GM12873 (cell line): ENCODE data around the gene CUX1.

Source experiments
- CTCF ChIP-seq: IDR thresholded peaks from 2 replicates; pipeline ENCODE4 v1.5.1; 2012; ENCODE audit warnings: low read depth, mild to moderate bottlenecking, moderate library complexity, low read length, control low read depth; ENCODE audit not compliant: insufficient read depth; ENCODE audit errors: missing control alignments

The CUX1 gene

DNA sequence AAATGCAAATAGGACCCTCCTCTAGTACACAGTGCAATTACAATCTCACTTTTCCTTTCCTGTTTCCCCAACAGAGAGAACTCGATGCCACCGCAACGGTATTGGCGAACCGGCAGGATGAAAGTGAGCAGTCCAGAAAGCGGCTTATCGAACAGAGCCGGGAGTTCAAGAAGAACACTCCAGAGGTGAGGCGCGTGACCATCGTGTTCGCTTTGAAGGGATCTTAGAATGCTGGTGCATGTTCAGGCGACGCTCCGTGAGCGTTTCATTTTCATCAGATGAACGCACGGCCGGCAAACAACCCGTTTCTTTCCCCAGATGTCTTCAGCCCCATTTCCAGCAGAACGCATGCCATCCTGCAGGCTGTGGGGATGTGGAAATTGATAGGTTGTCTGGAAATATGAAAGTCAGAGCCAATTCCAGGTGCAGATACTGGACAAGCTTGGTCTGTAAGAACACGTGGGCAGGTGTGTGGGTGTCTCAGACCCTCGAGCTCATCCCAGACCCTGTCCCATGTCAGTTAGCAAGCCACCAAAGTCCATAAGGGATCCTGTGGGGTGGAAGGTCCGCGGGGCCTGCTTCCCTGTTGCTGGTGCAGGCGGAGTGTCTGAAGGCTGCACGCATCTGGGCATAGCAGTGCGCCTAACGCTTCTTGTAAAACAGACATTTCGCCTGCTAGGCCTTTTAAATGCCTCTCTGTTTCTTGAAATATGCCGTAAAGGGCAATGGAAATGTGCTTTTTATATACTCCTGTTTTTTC, 98.8 kb downstream of the CUX1 start:
- no peak for TF ChIP-seq CTCF

DNA sequence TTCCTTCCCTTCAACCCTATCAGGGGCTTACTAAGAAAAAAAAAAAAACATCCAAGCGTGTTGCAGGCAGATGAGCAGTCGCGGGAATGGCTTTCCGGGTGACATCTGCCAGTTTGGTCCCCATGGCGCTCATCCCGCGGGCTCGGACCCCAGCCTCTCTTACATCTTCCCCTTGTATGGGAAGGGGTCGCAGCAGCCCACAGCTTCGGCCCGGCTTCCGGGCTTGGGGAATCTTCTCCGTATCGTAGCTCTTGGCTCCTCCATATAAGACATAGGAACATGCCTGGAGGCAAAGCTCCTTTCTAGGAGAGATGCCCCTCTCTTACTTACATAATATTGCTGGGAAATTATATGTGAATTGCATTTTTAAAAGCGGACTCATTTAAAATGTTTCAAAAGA, 99.5 kb downstream of the CUX1 start:
- no peak for TF ChIP-seq CTCF

DNA sequence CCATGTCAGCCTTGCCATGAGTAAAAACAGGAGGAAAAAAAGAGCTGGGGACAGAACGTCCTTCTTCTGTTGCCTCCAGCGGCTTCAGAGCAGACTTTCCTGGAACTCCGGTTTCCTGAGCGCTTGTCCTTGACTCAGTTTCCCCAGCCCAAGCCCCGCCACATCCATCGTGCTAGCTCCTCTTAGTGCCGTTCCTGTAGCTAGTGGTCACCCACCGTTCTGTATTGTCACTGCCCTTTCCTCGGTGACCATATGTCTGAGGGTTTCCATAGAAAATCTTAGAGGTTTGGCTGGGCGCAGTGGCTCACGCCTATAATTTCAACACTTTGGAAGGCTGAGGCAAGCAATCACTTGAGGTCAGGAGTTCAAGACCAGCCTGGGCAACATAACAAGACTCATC, 100.1 kb downstream of the CUX1 start:
- TF ChIP-seq CTCF = no peak

DNA sequence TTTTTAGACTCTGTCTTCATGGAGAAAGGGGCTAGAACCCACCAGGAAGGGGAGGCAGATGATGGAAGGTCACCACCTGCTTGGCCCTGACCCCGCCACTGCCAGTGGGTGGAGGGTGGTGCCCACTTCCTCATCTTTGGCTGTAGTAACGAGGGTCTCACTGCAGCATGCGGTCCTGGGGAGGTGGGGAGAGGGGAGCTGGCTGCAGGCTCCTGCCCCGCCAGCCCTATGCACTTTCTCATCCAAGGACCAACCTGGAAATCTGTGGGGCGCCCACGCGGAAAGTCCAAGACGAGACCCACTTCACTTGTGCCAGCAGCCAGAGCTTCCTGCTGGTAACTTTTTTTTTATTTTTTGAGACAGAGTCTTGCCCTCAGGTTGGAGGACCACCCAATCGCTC, 101.0 kb downstream of the CUX1 start:
- TF ChIP-seq CTCF = no peak

DNA sequence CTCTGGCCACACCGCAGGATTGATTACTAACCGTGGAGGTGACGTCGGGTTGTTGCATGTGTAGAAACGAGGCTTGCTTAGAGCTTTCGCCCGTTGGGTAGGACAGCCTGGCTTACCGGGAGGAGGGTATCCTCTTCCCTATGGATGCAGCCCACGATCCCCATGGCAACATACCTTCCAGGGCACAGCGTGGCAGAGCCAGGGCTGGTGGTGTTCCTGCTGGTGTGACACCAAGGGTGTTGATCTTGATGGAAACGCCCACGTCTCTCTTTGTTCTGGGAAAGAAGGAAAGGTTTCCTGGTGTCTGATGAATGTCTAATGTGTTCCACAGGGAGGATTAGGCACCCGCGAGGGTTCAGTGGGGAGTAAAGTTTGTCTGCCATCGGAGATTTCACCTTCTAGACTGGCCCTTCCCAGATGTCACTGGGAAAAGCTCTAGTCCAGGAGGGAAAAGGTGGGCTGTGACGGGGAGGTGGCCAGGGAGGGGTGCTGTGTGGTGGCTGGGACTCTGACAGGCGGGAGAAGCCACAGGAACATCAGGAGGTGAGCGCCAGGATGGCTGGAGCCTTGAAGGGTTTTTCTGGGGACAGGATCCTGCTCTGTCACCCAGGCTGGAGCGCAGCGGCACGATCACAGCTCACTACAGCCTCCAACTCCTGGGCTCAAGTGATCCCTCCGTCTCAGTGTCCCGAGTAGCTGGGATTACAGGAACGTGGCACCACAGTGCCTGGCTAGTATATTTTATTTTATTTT, 102.1 kb downstream of the CUX1 start:
- TF ChIP-seq CTCF = no peak

DNA sequence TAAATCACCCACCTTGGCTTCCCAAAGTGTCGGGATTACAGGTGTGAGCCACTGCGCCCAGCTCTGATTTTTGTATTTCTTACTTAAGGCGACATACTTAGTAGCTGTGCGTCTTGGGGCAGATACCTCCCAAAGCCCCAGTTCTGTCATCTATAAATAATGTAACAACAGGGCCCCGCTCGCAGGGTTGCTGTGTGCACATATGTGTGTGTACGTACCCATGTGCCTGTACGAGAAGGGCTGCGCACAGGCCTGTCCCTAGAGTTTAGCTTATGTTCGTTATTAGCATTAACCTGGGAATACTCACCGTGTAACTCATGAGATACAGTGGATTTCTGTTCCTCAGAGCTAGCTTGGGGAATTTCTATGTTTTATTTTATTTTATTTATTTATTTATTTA, 103.6 kb downstream of the CUX1 start:
- TF ChIP-seq CTCF = no peak
